ENCODE results near the gene LMO1. TPM values are rescaled to one million over a fixed set of nuclear protein-coding genes. Genes with fewer than 3 reads are reported as not detected.

LMO1 gene
- total and polyA plus RNA-seq, 2 of the 8 experiments (the other 6 are each of a cell fraction or from before 2014, with no cell fraction given): 0.17 TPM; not detected in 1

DNA sequence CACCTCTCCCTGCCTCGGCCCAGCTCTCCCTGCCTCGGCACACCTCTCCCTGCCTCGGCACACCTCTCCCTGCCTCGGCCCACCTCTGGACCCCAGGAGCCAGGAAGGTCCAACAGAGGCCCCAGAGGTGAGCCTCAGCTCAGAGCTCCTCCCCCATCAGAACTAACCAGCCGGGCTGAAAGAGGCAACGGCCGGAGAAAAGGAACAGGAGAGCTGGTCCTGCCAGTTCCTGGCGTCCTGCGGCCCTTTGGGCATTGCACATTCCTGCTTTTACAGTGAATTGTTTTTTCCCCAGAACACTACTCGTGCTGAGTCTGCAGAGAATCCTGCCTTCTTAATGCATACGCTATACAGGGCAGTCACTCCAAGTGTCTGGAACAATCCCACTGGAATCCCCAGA is 45.8 kb downstream of the LMO1 start (continued):
- TF ChIP-seq, protein P1, sequence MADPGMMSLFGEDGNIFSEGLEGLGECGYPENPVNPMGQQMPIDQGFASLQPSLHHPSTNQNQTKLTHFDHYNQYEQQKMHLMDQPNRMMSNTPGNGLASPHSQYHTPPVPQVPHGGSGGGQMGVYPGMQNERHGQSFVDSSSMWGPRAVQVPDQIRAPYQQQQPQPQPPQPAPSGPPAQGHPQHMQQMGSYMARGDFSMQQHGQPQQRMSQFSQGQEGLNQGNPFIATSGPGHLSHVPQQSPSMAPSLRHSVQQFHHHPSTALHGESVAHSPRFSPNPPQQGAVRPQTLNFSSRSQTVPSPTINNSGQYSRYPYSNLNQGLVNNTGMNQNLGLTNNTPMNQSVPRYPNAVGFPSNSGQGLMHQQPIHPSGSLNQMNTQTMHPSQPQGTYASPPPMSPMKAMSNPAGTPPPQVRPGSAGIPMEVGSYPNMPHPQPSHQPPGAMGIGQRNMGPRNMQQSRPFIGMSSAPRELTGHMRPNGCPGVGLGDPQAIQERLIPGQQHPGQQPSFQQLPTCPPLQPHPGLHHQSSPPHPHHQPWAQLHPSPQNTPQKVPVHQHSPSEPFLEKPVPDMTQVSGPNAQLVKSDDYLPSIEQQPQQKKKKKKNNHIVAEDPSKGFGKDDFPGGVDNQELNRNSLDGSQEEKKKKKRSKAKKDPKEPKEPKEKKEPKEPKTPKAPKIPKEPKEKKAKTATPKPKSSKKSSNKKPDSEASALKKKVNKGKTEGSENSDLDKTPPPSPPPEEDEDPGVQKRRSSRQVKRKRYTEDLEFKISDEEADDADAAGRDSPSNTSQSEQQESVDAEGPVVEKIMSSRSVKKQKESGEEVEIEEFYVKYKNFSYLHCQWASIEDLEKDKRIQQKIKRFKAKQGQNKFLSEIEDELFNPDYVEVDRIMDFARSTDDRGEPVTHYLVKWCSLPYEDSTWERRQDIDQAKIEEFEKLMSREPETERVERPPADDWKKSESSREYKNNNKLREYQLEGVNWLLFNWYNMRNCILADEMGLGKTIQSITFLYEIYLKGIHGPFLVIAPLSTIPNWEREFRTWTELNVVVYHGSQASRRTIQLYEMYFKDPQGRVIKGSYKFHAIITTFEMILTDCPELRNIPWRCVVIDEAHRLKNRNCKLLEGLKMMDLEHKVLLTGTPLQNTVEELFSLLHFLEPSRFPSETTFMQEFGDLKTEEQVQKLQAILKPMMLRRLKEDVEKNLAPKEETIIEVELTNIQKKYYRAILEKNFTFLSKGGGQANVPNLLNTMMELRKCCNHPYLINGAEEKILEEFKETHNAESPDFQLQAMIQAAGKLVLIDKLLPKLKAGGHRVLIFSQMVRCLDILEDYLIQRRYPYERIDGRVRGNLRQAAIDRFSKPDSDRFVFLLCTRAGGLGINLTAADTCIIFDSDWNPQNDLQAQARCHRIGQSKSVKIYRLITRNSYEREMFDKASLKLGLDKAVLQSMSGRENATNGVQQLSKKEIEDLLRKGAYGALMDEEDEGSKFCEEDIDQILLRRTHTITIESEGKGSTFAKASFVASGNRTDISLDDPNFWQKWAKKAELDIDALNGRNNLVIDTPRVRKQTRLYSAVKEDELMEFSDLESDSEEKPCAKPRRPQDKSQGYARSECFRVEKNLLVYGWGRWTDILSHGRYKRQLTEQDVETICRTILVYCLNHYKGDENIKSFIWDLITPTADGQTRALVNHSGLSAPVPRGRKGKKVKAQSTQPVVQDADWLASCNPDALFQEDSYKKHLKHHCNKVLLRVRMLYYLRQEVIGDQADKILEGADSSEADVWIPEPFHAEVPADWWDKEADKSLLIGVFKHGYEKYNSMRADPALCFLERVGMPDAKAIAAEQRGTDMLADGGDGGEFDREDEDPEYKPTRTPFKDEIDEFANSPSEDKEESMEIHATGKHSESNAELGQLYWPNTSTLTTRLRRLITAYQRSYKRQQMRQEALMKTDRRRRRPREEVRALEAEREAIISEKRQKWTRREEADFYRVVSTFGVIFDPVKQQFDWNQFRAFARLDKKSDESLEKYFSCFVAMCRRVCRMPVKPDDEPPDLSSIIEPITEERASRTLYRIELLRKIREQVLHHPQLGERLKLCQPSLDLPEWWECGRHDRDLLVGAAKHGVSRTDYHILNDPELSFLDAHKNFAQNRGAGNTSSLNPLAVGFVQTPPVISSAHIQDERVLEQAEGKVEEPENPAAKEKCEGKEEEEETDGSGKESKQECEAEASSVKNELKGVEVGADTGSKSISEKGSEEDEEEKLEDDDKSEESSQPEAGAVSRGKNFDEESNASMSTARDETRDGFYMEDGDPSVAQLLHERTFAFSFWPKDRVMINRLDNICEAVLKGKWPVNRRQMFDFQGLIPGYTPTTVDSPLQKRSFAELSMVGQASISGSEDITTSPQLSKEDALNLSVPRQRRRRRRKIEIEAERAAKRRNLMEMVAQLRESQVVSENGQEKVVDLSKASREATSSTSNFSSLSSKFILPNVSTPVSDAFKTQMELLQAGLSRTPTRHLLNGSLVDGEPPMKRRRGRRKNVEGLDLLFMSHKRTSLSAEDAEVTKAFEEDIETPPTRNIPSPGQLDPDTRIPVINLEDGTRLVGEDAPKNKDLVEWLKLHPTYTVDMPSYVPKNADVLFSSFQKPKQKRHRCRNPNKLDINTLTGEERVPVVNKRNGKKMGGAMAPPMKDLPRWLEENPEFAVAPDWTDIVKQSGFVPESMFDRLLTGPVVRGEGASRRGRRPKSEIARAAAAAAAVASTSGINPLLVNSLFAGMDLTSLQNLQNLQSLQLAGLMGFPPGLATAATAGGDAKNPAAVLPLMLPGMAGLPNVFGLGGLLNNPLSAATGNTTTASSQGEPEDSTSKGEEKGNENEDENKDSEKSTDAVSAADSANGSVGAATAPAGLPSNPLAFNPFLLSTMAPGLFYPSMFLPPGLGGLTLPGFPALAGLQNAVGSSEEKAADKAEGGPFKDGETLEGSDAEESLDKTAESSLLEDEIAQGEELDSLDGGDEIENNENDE (IDR thresholded peaks at IDR 0.05; ENCODE audit: insufficient replicate concordance, low read length): no peak
- TF ChIP-seq POLR2A (IDR thresholded peaks at IDR 0.05; ENCODE audit: control extremely low read depth in 1 of 2, low read depth in 2 of 2, low read length in 2 of 2): no peak
